Spleen (tissue), 7 donors: Measurements from ENCODE around the gene PHLPP2.

Experiments
- CTCF ChIP-seq, 11 experiments: fragments of 200-600 bp in 7 of 11; fragments of 450-650 bp in 4 of 11; sonication (generic) in 4 of 11; IDR thresholded peaks in 8 of 11; conservative IDR thresholded peaks in 3 of 11; 1 replicate in 7 of 11; 2 replicates in 4 of 11; pipeline versions ENCODE4 v1.4.0 to v1.8.0; 2016 to 2021; ENCODE audit warnings: antibody characterized with exemption in 11 of 11, inconsistent platforms in 4 of 11, mild to moderate bottlenecking in 1 of 11
- POLR2AphosphoS5 ChIP-seq, 3 donors: sonication (generic); formaldehyde crosslinking; IDR thresholded peaks; one replicate each; pipeline ENCODE4 v1.5.1; 2017; ENCODE audit warnings: antibody characterized with exemption in 3 of 3
- donor health status: DM: no; HTN: no; CAD: no; lungs with moderate emphysema.
- donor health status: DM: no; HTN: no; CAD: no.
- donor health status: DM: no; HTN: no; CAD: no.

- TF ChIP-seq CTCF (IDR thresholded peaks at IDR 0.05 in 8 of 11, conservative IDR thresholded peaks at IDR 0.05 in 3 of 11) = no peak
- no peak for TF ChIP-seq POLR2AphosphoS5 (IDR thresholded peaks at IDR 0.05)
Measured at GRCh38 chr16:71670537-71670936, 54.0 kb downstream of the PHLPP2 start.
